B cell (primary cell): ENCODE results near the gene FAM186B. TPM values are rescaled to one million over a fixed set of nuclear protein-coding genes. Genes with fewer than 3 reads are reported as not detected.

ENCODE experiments used
- ATAC-seq: fragments of 200-7000 bp; cut with Tn5 transposase; one replicate; pipeline ENCODE4 v1.10.0; 2021; ENCODE audit warnings: low read depth, mild to moderate bottlenecking, moderate number of reproducible peaks, moderate library complexity
- CTCF ChIA-PET: fragments of 350-600 bp; sonication (Branson Sonifier 250); formaldehyde crosslinking; loops from one replicate; lab custom pipeline; 2021; ENCODE audit warnings: antibody characterized with exemption, inconsistent platforms; lab: Charles Lee
- POLR2A ChIA-PET: fragments of 350-600 bp; sonication (Branson Sonifier 250); formaldehyde crosslinking; loops from one replicate; lab custom pipeline; 2021; ENCODE audit warnings: antibody characterized with exemption; lab: Charles Lee
- DNase-seq: peaks from one replicate; pipeline ENCODE4 v3.0.0; 2013
- H2AFZ ChIP-seq: 2 replicates; pipeline ENCODE4 v1.6.1; 2012; ENCODE audit warnings: mild to moderate bottlenecking, low read depth, low read length; ENCODE audit not compliant: insufficient read depth, poor library complexity, severe bottlenecking
- H3K27ac ChIP-seq, 2 donors: 1 replicate in 1 of 2; 2 replicates in 1 of 2; pipeline ENCODE4 v1.5.1; 2012 to 2013; ENCODE audit warnings: low read length in 2 of 2, mild to moderate bottlenecking in 2 of 2, moderate library complexity in 1 of 2
- H3K27me3 ChIP-seq, 4 experiments: fragments of 200-600 bp in 1 of 4; sonication (generic) in 1 of 4; replicated peaks in 1 of 4; 1 replicate in 2 of 4; 2 replicates in 2 of 4; pipeline versions ENCODE4 v1.6.1 to v1.7.0; 2013 to 2016; ENCODE audit warnings: low read length in 3 of 4, mild to moderate bottlenecking in 2 of 4, mixed read lengths in 1 of 4, moderate library complexity in 1 of 4; ENCODE audit not compliant: insufficient read depth in 4 of 4, control insufficient read depth in 3 of 4; ENCODE audit errors: control extremely low read depth in 1 of 4
- H3K36me3 ChIP-seq, 2 experiments: replicated peaks in 1 of 2; 1 replicate in 1 of 2; 2 replicates in 1 of 2; pipeline versions ENCODE4 v1.6.1 to v1.7.1; 2013; ENCODE audit warnings: low read length in 1 of 2; ENCODE audit not compliant: insufficient read depth in 2 of 2, control insufficient read depth in 1 of 2; ENCODE audit errors: control extremely low read depth in 1 of 2, extremely low read depth in 1 of 2
- H3K4me1 ChIP-seq, 2 donors: fragments of 200-600 bp in 1 of 2; sonication (generic) in 1 of 2; 1 replicate in 1 of 2; 2 replicates in 1 of 2; pipeline versions ENCODE4 v1.5.1 to v1.6.1; 2013 to 2017; ENCODE audit warnings: low read length in 2 of 2; ENCODE audit not compliant: control insufficient read depth in 2 of 2, insufficient read depth in 2 of 2
- H3K4me2 ChIP-seq: replicated peaks from 2 replicates; pipeline ENCODE3; 2012; ENCODE audit warnings: mild to moderate bottlenecking, low read depth, low read length; ENCODE audit not compliant: poor library complexity, severe bottlenecking
- H3K4me3 ChIP-seq, 5 experiments: fragments of 200-600 bp in 1 of 5; sonication (generic) in 1 of 5; 1 replicate in 3 of 5; 2 replicates in 2 of 5; pipeline versions ENCODE4 v1.5.1 to v1.7.0; 2011 to 2016; ENCODE audit warnings: low read length in 4 of 5, mild to moderate bottlenecking in 4 of 5, low read depth in 2 of 5, control low read depth in 1 of 5, moderate library complexity in 1 of 5; ENCODE audit not compliant: insufficient read depth in 1 of 5; ENCODE audit errors: control extremely low read depth in 1 of 5, extremely low read depth in 1 of 5
- H3K79me2 ChIP-seq: fragments of 200-600 bp; sonication (generic); one replicate; pipeline ENCODE4 v1.6.0; 2016; ENCODE audit warnings: low read length; ENCODE audit not compliant: control insufficient read depth, insufficient read depth
- H3K9ac ChIP-seq: fragments of 200-600 bp; sonication (generic); 2 replicates; pipeline ENCODE4 v1.6.1; 2017; ENCODE audit warnings: mild to moderate bottlenecking, low read length, moderate library complexity
- H3K9me3 ChIP-seq, 3 donors: one replicate each; pipeline versions ENCODE4 v1.6.1 to v1.7.1; 2013; ENCODE audit warnings: low read length in 2 of 3; ENCODE audit not compliant: control insufficient read depth in 2 of 3, insufficient read depth in 1 of 3; ENCODE audit errors: control extremely low read depth in 1 of 3
- H4K20me1 ChIP-seq: 2 replicates; pipeline ENCODE4 v1.6.0; 2012; ENCODE audit warnings: mild to moderate bottlenecking, low read length; ENCODE audit not compliant: insufficient read depth, control insufficient read depth, poor library complexity, severe bottlenecking
- H3K27ac Mint-ChIP-seq: one replicate; pipeline ENCODE4 v1.8.0; 2021; ENCODE audit warnings: mixed read lengths
- H3K27me3 Mint-ChIP-seq: one replicate; pipeline ENCODE4 v1.8.0; 2021; ENCODE audit warnings: mixed read lengths
- H3K4me1 Mint-ChIP-seq: one replicate; pipeline ENCODE4 v1.8.0; 2021; ENCODE audit warnings: mixed read lengths
- H3K4me3 Mint-ChIP-seq: one replicate; pipeline ENCODE4 v1.8.0; 2021; ENCODE audit warnings: mixed read lengths
- H3K9me3 Mint-ChIP-seq: one replicate; pipeline ENCODE4 v1.8.0; 2022; ENCODE audit warnings: mixed read lengths; ENCODE audit not compliant: insufficient read depth
- CTCF ChIP-seq: fragments of 200-600 bp; IDR thresholded peaks from one replicate; pipeline ENCODE4 v1.8.0; 2022; ENCODE audit warnings: antibody characterized with exemption, mild to moderate bottlenecking
- EZH2 ChIP-seq: IDR thresholded peaks from 2 replicates; pipeline ENCODE4 v1.6.1; 2012; ENCODE audit warnings: borderline replicate concordance, low read depth, mild to moderate bottlenecking, moderate library complexity, low read length; ENCODE audit not compliant: insufficient read depth, poor library complexity, severe bottlenecking
- WGBS: methylation state at CpG from one replicate; pipeline ENCODE4 v1.1.5; 2013; ENCODE audit warnings: missing lambda C conversion rate; ENCODE audit not compliant: insufficient coverage; 5-methylcytosine and 5-hydroxymethylcytosine counted together
- intact Hi-C: fragments of 100-400 bp; cut with micrococcal nuclease; formaldehyde crosslinking; loops from one replicate; pipeline ENCODE4 v1.10.0; 2022
- polyA plus RNA-seq: library from polyadenylated mRNA; depleted of rRNA; stranded (reverse); fragments of >200 nt; gene quantifications from 2 replicates; pipeline ENCODE4 v1.2.3, GENCODE V29; 2012
- total RNA-seq, 2 donors: library from RNA; stranded (reverse); fragments of 120-200 nt in 1 of 2; gene quantifications; 1 replicate in 1 of 2; 2 replicates in 1 of 2; pipeline versions ENCODE4 v1.2.3 to v1.2.4, GENCODE V29; 2013 to 2022

The FAM186B gene
- total and polyA plus RNA-seq, 2 donors (not counting 1 experiment from before 2014, with no cell fraction given) = 0.13 to 0.47 TPM

GRCh38 chr12:49541911-49542505 lies 63.4 kb downstream of the FAM186B start:
- ChIA-PET POLR2A (no interaction called here), CTCF (interaction anchor here (0.5 to 1.1 kb wide), 2 partner anchors 28 to 68 kb away, joined by 3 read pairs; no protein-coding TSS in a partner anchor)
- no peak overlapping the region for H2AFZ ChIP-seq
- Mint-ChIP-seq H3K27ac (peak overlapping the region; percentile 37), H3K27me3 (peaks cover 31% of the 10 kb centered on the region), H3K4me3 (no peak overlapping the region), H3K9me3 (no peaks in the 10 kb centered on the region), H3K4me1 (peaks cover 35% of the 10 kb centered on the region)
- H4K20me1 ChIP-seq = no peaks in the 10 kb centered on the region
- H3K4me2 ChIP-seq = no peak overlapping the region
- DNase-seq (peak; percentile 55), ATAC-seq (no peak)
- peaks cover 27 to 37% of the 10 kb centered on the region in 2 donors for H3K4me1 ChIP-seq
- H3K9ac ChIP-seq = no peak overlapping the region
- H3K4me3 ChIP-seq = no peak overlapping the region
- no peaks in the 10 kb centered on the region for H3K79me2 ChIP-seq
- H3K36me3 ChIP-seq = no peaks in the 10 kb centered on the region
- H3K27ac ChIP-seq = no peak overlapping the region
- TF ChIP-seq CTCF (no peak), EZH2 (no peak)
- WGBS = 80% methylated on average over 6 of the region's 7 CpGs
- intact Hi-C loops = no loop called here
- peaks cover 0 to 43% (median 11%) of the 10 kb centered on the region in 4 experiments for H3K27me3 ChIP-seq
- peaks cover 0 to 9% (median 0%) of the 10 kb centered on the region in 3 donors for H3K9me3 ChIP-seq

DNA sequence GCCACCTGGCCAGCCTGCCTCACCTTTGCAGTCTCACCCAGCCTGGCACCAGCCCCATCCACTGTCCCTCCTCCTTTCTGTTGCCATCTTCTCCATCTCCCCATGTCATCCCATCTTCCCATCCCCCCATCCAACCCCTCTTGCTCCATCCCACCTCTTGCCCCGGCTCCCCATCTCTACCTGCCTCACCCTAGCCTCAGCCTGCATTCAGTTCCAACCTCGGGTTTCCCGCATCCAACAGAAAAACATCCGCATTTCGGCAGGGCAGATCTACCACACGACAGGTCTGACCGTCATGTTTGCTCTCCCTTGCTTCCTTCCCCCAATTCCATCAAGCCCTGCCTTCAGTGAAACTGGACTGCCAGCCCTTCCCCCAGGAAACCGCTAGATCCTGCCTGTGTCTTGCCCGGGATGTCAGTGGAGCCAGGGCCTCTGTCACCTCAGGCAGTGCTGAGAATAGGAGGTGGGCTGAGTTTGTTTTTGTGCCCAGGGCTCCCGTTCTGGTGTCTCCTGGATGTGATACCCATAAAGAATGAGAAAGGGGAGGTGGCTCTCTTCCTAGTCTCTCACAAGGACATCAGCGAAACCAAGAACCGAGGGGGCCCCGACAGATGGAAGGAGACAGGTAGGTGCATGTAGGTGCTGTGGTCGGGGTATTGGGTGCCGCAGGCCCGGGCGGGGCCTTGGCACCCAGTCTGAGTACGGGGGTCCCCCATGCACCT lies 64.1 kb downstream of the FAM186B start:
- peaks cover 0 to 9% (median 0%) of the 10 kb centered on the region in 3 donors for H3K9me3 ChIP-seq
- Mint-ChIP-seq H3K4me3 (no peak overlapping the region), H3K4me1 (peaks cover 41% of the 10 kb centered on the region), H3K27me3 (peaks cover 34% of the 10 kb centered on the region), H3K9me3 (no peaks in the 10 kb centered on the region), H3K27ac (no peak overlapping the region)
- H2AFZ ChIP-seq = no peak overlapping the region
- intact Hi-C loops = no loop called here
- peaks cover 0 to 44% (median 11%) of the 10 kb centered on the region in 4 experiments for H3K27me3 ChIP-seq
- ChIA-PET POLR2A (no interaction called here), CTCF (interaction anchor here (1.1 kb wide), 1 partner anchor 28 kb away, joined by 3 read pairs; no protein-coding TSS in a partner anchor)
- DNase-seq (peak; percentile 10), ATAC-seq (no peak)
- no peak overlapping the region for H3K4me3 ChIP-seq
- H3K79me2 ChIP-seq = no peaks in the 10 kb centered on the region
- H3K27ac ChIP-seq = no peak overlapping the region
- H3K36me3 ChIP-seq = no peaks in the 10 kb centered on the region
- H3K9ac ChIP-seq = no peak overlapping the region
- peaks cover 32 to 44% of the 10 kb centered on the region in 2 donors for H3K4me1 ChIP-seq
- TF ChIP-seq EZH2 (no peak), CTCF (no peak)
- no peak overlapping the region for H3K4me2 ChIP-seq
- WGBS = 97% methylated on average over 7 of the region's 18 CpGs
- no peaks in the 10 kb centered on the region for H4K20me1 ChIP-seq
